Endothelial cell (in vitro differentiated cells): ENCODE results near the gene HOXB2. TPM values are rescaled to one million over a fixed set of nuclear protein-coding genes. Genes with fewer than 3 reads are reported as not detected.

Experiments used
- DNase-seq: peaks from one replicate; pipeline ENCODE4 v3.0.0; 2021; ENCODE audit warnings: low spot score
- H3K27ac Mint-ChIP-seq: one replicate; pipeline ENCODE4 v1.8.0; 2021; ENCODE audit warnings: mixed read lengths, inconsistent platforms; ENCODE audit not compliant: unreplicated experiment
- H3K27me3 Mint-ChIP-seq: one replicate; pipeline ENCODE4 v1.8.0; 2021; ENCODE audit warnings: mild to moderate bottlenecking, moderate library complexity, mixed read lengths, inconsistent platforms; ENCODE audit not compliant: unreplicated experiment
- H3K36me3 Mint-ChIP-seq: one replicate; pipeline ENCODE4 v1.8.0; 2021; ENCODE audit warnings: mild to moderate bottlenecking, low read depth, mixed read lengths, inconsistent platforms; ENCODE audit not compliant: unreplicated experiment
- H3K4me1 Mint-ChIP-seq: one replicate; pipeline ENCODE4 v1.8.0; 2021; ENCODE audit warnings: mild to moderate bottlenecking, mixed read lengths, inconsistent platforms; ENCODE audit not compliant: unreplicated experiment
- H3K4me3 Mint-ChIP-seq: one replicate; pipeline ENCODE4 v1.8.0; 2021; ENCODE audit warnings: mild to moderate bottlenecking, mixed read lengths, inconsistent platforms; ENCODE audit not compliant: unreplicated experiment
- H3K9me3 Mint-ChIP-seq: one replicate; pipeline ENCODE4 v1.8.0; 2021; ENCODE audit warnings: mixed read lengths, inconsistent platforms; ENCODE audit not compliant: unreplicated experiment
- CTCF ChIP-seq: fragments of 200-600 bp; sonication (generic); IDR thresholded peaks from one replicate; pipeline ENCODE4 v1.5.0; 2021; ENCODE audit warnings: antibody characterized with exemption; ENCODE audit not compliant: unreplicated experiment
- total RNA-seq: library from RNA; stranded (reverse); fragmentation: NEBNext Ultra II Directional; extraction: Animal tissue kit (Norgen Biotek cat#: 25700); gene quantifications from one replicate; pipeline ENCODE4 v1.2.1, GENCODE V29; 2021; ENCODE audit not compliant: unreplicated experiment

HOXB2 gene
- total RNA-seq, 1 donor from 2014 or later: 5.6 TPM

GRCh38 chr17:48553826-48554225, 8.9 kb upstream of the HOXB2 start:
- Mint-ChIP-seq H3K36me3 (peaks cover 27% of the 10 kb centered on the region), H3K4me3 (peak overlapping the region; percentile 14), H3K4me1 (peaks cover 49% of the 10 kb centered on the region), H3K27me3 (peaks cover 30% of the 10 kb centered on the region), H3K27ac (no peak overlapping the region), H3K9me3 (no peaks in the 10 kb centered on the region)
- DNase-seq: no peak
- TF ChIP-seq CTCF: no peak

DNA sequence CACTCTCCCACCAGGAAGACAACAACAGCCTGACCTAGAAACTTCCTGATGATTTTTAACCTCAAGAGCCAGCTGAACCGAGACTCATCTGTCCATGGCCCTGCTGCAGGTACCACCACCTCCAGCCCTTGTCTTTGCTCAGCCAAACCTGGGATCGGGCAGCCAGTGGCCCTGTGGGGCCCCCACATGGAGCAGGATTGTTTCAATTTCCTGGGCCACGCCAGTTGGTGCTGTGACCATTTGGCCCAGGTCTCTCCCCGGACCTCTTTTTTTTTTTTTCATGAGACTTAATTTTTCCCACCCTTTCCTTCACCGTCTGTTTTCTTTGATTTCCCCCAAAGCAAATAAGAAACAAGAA, 8.3 kb upstream of the HOXB2 start:
- Mint-ChIP-seq H3K27ac (no peak overlapping the region), H3K9me3 (no peaks in the 10 kb centered on the region), H3K4me1 (peaks cover 49% of the 10 kb centered on the region), H3K4me3 (no peak overlapping the region), H3K27me3 (peaks cover 28% of the 10 kb centered on the region), H3K36me3 (peaks cover 23% of the 10 kb centered on the region)
- no peak for TF ChIP-seq CTCF
- no peak for DNase-seq

DNA sequence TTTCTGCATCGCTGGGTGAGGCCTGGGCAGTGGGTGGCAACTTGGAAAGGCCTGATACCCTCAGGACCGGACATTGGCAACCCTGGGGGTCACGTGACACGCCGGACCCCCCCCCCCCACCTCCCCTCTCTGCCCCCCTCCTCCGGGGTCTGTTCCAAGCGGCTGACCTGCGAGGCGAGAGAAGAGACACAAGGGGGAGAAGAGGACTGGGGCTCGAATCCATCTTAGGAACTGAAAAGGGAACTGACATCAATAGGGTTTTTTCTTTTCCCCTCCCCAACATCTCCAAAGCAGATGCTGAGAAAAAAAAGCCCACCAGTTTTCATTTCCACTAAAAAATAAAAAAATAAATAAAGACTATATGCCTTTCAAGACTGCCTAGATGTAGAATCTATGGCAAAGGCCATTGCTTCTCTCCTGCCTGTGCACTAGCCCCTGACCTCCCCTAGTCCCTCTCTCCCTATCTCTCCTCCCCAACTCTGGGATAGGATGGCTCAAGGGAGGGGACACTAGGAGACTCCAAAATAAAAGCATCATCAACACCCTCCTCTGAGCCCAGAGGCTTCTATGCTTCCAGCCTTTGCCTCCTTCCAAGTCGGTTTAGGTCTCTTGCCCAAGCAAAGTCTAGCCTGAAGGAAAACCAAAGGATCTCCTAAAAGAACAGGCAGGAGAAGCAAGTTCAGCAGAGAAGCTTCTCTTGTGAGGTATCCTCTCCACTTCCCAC, 7.7 kb upstream of the HOXB2 start:
- no peak for DNase-seq
- H3K4me1 Mint-ChIP-seq: peaks cover 53% of the 10 kb centered on the region
- no peaks in the 10 kb centered on the region for H3K9me3 Mint-ChIP-seq
- H3K4me3 Mint-ChIP-seq: no peak overlapping the region
- H3K36me3 Mint-ChIP-seq: peaks cover 23% of the 10 kb centered on the region
- peaks cover 30% of the 10 kb centered on the region for H3K27me3 Mint-ChIP-seq
- no peak overlapping the region for H3K27ac Mint-ChIP-seq
- no peak for TF ChIP-seq CTCF

DNA sequence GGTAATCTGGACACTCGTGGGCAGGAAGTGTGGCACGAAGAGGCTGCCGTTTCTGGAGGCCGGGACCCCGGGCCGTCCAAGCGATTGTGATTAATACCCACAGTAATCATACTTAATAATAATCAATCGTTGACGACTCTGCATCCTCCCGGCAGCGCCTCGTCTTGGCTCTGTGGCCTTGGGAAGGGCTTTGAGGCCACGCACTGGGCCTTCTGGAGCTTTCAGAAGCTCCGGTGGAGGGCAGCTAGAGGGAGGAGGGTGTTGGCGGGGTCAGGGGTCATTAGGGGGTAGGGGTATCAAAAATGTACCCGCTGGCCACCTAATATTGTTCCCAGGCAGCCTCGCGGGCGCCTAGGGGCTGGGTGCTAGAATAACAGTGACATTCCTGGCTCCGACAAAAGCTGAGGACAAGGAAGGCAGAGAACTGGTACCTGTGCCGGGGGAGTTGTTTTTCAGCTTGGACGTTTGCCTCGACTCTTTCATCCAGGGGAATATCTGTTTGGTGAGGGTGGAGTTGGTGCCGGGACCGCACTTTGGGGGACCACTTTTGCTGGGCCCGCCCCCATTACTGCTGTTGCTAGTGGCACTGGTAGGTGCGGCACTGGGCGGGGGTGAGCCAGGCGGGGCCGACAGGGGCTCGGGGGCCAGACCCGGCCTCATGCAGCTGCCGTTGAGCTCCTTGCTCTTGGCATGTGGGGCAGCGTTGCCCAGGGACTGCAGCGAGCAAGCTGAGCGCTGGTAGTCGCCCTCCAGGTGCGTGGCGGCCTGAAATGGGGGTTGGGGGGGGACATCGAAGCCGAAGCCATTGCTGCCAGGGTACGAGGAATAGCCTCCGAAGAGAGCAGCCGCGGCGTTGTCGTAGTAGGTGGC, 6.9 kb upstream of the HOXB2 start:
- Mint-ChIP-seq H3K27ac (no peak overlapping the region), H3K4me3 (peak overlapping the region; percentile 74), H3K9me3 (no peaks in the 10 kb centered on the region), H3K4me1 (peaks cover 53% of the 10 kb centered on the region), H3K27me3 (peaks cover 29% of the 10 kb centered on the region), H3K36me3 (peaks cover 23% of the 10 kb centered on the region)
- no peak for TF ChIP-seq CTCF
- DNase-seq: no peak

- Mint-ChIP-seq H3K36me3 (peaks cover 24% of the 10 kb centered on the region), H3K9me3 (no peaks in the 10 kb centered on the region), H3K4me1 (peaks cover 53% of the 10 kb centered on the region), H3K27me3 (peaks cover 27% of the 10 kb centered on the region), H3K27ac (no peak overlapping the region), H3K4me3 (no peak overlapping the region)
- TF ChIP-seq CTCF: no peak
- no peak for DNase-seq
These were observed 6.3 kb upstream of the HOXB2 start for GRCh38 chr17:48551214-48551555.
